GM18505 (cell line): ENCODE data around the gene VMAC.
"Not testable (repeated sequence)": the region's sequence is repeated elsewhere in the genome, so short reads cannot be mapped to it uniquely, and the experiment has no call there.

Experiments
- ATAC-seq: cut with Tn5 transposase; IDR thresholded peaks from one replicate; pipeline ENCODE4 v1.9.1; 2021; ENCODE audit not compliant: unreplicated experiment
- POLR2A ChIP-seq: IDR thresholded peaks from 4 replicates; pipeline ENCODE4 v1.6.1; 2011; ENCODE audit warnings: borderline replicate concordance; ENCODE audit not compliant: insufficient read depth, insufficient read length; ENCODE audit errors: extremely low read depth

VMAC gene

DNA sequence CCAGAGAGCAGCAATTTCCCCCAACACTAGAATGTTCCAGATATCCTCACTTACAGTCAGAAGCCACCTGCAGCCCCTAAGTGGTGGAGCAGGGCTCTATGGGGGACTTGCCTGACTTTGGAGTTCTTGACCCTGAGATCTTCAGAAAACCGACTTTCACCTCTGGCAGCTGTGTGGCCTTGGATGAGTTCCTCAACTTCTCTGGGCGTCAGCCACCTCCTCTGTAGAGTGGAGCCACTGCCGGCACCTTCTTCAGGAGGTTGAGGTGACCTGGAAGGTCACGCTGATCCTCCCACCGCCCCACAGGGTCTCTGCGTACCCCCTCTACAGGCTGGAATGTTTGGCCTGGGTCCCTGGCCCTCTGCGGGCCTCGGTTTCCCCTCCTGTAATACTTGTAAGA is 27.2 kb upstream of the VMAC start:
- TF ChIP-seq POLR2A, result no peak
- no peak for ATAC-seq

DNA sequence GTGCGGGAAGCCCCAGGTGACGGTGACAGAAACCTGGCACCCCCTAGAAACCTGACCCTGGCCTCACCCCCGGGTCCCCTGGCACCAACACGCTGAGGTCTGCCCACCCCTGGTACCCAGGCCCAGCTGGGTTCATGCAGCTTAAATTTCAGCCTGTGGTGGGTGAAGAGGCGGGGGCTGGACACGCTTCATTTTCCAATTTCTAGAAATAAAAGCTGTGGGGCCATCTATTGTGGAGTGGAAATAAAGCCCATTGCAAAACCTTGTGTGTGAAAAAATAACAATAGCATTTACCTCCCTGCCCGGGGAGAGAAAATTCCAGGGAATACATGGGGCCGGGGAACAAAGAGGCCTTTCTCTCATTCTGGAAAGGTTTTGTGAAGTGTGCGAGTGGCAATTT is 26.8 kb upstream of the VMAC start:
- ATAC-seq, result no peak
- TF ChIP-seq POLR2A, result no peak

DNA sequence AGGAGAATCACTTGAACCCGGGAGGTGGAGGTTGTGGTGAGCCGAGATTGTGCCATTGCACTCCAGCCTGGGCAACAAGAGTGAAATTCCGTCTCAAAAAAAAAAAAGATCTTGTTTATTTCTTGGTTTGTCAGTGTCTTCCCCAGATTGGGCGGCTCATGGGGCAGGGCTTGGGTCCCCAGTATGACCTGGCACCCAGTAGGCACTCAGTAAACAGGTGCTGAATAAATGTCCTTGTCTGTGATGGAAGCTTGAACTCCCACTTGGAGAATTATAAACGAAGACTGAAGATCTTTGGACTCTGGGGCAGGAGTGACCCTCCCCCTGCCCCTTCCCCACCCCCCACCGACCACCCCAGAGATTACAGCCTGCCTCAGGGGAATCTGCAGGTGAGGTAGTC is 24.5 kb upstream of the VMAC start:
- no peak for ATAC-seq
- no peak for TF ChIP-seq POLR2A

DNA sequence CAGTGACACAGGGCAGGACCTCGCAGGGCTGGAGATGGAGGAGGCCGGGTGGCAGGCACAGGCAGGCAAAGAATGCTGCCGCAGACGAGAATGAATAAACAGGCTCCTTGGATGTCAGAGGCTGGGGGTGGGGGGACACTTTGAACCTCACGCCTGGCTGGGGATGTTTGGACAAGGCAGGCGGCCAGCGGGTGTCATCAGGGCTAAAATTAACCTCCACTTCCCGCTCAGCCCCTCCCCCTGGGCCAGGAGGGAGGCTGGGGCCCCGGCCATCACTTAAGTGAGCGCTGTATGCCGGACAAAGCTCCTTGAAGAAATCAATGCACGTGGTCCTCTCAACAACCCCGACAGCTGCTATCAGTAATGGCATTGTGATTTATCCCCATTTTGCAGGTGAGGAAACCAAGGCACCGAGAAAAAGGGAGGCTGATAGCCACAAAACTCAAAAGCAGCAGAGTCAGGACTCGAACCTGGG is 24.0 kb upstream of the VMAC start:
- ATAC-seq, result no peak
- TF ChIP-seq POLR2A, result no peak

DNA sequence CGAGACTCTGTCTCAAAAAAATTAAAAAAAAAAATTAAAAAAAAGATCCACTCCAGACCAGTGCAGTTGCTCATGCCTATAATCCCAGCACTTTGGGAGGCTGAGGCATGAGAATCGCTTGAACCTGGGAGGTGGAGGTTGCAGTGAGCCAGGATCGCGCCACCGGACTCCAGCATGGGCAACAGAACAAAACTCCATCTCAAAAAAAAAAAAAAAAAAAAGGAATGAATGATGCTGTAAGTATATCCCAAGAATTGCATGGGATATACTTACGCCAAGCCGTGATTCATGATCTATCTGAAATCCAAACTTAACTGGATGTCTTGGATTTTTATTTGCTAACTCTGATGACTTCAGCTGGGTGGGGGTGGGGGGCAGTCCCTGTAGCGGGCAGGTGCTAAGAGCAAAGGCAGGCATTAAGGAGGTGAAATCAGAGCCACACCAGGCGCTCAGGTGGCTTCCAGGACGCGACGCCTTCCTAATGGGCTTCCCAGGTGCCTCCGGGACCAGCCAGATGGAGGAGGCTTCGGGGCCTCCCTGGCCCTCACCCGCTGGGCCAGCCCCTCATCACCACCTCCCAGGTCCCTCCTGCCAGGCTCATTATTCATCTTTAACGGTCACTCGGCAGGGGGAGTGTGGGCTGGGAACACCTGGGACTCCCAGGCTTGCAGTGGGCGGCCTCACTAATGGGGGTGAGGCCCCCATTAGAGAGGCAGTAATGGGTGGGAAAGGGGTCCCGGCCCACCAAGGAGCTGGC is 23.0 kb upstream of the VMAC start:
- no peak for TF ChIP-seq POLR2A
- ATAC-seq, result no peak

DNA sequence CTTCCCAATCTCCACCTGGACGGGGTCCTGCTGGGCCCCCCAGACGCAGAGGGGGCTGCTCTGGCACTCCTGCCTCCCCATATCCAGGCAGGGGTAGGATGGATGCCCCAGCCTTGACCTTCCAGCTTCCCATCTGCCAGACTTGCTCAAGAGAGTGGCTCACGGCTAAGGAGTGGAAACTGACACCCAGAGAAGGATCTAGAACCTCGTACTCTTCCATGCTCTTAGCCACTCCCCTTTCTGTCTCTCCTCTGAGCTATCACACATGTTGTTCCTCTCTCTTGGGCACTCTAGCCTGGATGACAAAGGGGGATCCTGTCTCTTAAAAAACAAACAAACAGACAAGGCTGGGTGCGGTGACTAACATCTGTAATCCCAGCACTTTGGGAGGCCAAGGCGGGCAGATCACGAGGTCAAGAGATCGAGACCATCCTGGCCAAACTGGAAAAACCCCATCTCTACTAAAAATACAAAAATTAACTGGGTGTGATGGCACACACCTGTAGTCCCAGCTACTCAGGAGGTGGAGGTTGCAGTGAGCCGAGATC is 22.2 kb upstream of the VMAC start:
- no peak for TF ChIP-seq POLR2A
- ATAC-seq, result no peak

DNA sequence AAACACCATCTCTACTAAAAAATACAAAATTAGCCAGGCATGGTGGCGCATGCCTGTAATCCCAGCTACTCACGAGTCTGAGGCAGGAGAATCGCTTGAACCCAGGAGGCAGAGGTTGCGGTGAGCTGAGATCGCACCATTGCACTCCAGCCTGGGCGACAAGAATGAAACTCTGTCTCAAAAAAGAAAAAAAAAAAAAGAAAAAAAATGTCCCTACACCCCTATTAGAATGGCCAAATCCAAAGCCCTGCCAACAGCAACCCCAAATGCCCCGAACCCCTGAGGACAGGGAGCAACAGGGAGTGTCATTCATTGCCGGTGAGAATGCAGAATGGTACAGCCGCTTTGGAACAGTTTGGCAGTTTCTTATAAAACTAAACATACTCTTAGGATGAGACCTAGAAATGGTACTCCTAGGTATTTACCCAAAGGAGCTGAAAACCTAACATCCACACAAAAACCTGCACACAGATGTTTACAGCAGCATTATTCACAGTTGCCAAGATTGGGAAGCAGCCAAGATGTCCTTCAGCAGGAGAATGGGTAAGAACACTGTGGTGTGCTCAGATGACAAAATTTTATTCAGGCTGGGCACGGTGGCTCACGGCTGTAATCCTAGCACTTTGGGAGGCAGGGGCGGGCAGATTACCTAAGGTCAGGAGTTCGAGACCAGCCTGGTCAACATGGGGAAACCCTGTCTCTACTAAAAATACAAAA is 21.4 kb upstream of the VMAC start:
- not testable (repeated sequence) for ATAC-seq

DNA sequence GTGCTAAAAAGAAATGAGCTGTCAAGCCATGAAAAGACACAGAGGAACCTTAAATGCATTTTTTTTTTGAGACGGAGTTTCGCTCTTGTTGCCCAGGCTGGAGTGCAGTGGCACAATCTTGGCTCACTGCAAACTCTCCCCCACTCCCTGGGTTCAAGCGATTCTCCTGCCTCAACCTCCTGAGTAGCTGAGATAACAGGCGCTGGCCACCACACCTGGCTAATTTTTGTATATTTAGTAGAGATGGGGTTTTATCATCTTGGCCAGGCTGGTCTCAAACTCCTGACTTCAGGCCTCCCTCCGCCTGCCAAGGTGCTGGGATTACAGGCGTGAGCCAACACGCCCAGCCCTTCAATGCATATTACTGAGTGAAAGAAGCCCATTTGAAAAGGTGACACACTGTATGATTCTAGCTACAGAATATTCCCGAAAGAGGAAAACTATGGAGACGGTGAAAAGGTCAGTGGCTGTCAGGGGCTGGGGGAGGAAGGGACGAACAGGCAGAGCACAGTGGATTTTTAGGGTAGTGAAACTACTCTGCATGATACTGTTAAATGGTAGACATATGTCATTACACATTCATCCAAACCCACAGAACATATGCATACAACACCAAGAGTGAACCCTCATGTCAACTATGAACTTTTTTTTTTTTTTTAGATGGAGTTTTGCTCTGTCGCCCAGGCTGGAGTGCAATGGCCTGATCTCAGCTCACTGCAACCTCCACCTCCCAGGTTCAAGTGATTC is 20.4 kb upstream of the VMAC start:
- ATAC-seq, result not testable (repeated sequence)

DNA sequence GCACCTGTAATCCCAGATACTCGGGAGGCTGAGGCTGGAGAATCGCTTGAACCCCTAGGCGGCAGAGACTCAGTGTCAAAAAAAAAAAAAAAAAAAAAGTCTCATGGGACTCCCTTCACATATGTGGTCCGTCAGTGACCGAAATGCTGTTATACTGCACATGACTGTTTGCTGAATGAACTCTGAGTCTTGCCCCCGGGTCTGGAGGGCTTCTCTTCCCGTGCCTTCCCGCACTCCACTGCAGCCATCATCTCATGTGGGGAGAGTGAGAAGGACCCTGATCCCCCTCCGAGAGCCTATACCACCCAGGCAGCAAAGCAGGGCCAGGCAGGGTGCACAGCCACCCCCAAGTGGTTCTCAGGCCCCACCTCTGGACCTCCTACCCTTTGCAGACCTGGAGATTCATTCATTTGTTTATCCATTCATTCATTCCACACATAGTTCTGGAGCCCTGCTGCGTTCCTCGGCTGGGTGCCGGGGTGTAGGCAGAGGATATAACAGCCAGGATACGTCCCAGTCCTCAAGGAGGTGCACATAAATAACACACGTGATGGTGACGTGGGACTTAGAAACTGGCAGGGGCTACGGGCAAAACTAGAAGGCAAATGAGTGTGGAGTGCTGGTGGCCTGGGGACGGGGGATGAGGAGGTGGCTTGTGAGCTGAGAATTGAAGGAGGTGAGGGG is 15.2 kb upstream of the VMAC start:
- no peak for ATAC-seq
- no peak for TF ChIP-seq POLR2A

DNA sequence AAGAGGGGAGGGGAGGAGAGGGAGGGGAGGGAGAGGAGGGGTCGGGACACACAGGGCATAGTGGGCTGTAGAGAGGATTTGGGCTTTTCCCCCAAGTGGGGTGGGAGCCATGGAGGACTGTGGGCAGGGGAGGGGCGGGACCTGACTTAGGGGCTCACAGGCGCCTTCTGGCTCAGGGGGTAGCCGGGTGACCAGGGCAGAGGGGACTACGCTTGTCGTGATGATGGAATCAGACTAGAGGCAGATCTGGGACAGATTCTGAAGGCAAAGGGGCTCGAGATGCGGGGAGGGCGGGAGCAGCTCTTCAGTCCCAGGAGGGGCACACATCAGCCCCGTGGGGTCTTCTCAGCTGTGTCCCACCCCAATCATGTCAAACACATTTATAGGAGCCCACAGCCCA is 14.6 kb upstream of the VMAC start:
- ATAC-seq, result no peak
- TF ChIP-seq POLR2A, result no peak

DNA sequence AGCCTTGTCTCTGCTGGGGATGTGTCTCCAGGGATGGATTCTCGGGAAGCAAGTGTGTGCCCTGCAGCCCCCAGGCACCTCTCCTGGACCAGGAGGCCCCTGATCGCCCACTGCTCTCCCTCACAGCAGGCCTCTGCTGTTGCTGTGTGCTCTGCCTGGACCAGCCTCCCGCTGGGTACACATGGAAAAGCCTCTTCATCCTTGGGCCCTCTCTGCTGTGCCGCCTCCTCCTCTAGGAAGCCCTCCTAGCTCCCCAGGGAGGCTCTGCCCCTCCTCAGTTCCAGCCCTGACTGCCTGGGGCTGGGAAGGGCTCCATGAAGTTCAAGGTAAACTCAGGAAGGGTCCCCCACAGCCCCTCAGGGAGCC is 13.1 kb upstream of the VMAC start:
- TF ChIP-seq POLR2A, result no peak
- ATAC-seq, result no peak

DNA sequence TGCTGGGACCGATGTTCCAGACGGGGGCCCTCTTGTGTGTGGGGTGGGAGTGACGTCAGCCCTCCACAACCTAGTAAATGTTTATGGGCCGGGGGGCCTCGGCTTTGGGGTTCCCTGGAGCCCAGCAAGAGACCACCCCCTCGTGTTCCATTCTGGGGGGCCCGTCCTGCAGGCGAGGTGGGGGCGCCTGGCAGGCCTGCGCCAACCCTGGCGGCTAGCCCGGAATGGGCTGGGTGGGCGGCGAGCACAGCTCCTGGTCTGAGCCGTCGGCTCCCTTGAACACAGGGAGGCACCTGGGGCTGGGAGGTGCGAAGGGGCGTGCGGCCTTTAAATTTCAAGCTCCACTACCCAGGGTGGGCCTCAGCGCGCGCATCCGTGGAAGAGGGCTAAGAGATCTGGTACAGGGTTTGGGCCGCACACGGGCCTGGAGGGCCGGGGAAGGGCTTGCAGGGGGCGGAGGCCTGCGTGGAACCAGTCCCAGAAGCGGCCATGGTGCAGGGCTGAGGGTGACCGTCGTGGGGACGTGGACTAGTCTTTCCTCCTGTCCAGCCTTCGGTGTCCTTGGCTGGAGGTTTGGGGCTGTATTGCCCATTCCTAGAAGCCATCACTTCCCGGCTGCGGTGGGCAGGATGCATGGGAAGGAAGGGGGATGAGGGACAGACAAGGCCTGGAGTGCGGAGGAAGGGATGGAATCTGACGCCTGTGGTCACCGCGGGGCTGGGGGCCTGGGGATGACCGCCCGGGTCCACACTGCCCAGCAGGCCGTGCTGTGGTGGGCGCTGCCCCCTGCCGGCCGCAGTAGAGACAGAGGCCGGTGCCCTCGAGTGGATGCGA is 12.5 kb upstream of the VMAC start:
- ATAC-seq, result no peak

More for the DNA sequence above, 12.5 kb upstream of the VMAC start:
- TF ChIP-seq POLR2A, result peak; percentile 6
